ENCODE data around the gene AEBP1.
A peak's percentile ranks its signal among the peaks of the same experiment; 100 is the strongest.

Gene AEBP1

GRCh38 chr7:44066494-44067063, 37.6 kb upstream of the AEBP1 start:
- DNase-seq (ENCODE audit: low spot score), result no peak

- DNase-seq (ENCODE audit: low spot score), result no peak
Measured at GRCh38 chr7:44067064-44067951, 36.8 kb upstream of the AEBP1 start.

- no peak for DNase-seq (ENCODE audit: low spot score)
Measured at GRCh38 chr7:44068054-44068453, 36.1 kb upstream of the AEBP1 start.

- DNase-seq (ENCODE audit: low spot score), result no peak
Measured at GRCh38 chr7:44071726-44072363, 32.3 kb upstream of the AEBP1 start.

GRCh38 chr7:44072364-44073231, 31.5 kb upstream of the AEBP1 start:
- no peak for DNase-seq (ENCODE audit: low spot score)

- peak; percentile 41 for DNase-seq (ENCODE audit: low spot score)
Measured at GRCh38 chr7:44073664-44074348, 30.3 kb upstream of the AEBP1 start.

GRCh38 chr7:44074349-44074695, 29.8 kb upstream of the AEBP1 start:
- DNase-seq (ENCODE audit: low spot score), result no peak

GRCh38 chr7:44075296-44076075, 28.7 kb upstream of the AEBP1 start:
- DNase-seq (ENCODE audit: low spot score), result no peak

- DNase-seq (ENCODE audit: low spot score), result no peak
Measured at GRCh38 chr7:44076101-44076895, 27.8 kb upstream of the AEBP1 start.

- DNase-seq (ENCODE audit: low spot score), result no peak
Measured at GRCh38 chr7:44077061-44077460, 27.1 kb upstream of the AEBP1 start.

GRCh38 chr7:44077681-44078091, 26.5 kb upstream of the AEBP1 start:
- DNase-seq (ENCODE audit: low spot score), result no peak

- no peak for DNase-seq (ENCODE audit: low spot score)
Measured at GRCh38 chr7:44078521-44078920, 25.6 kb upstream of the AEBP1 start.

GRCh38 chr7:44079331-44080021, 24.7 kb upstream of the AEBP1 start:
- no peak for DNase-seq (ENCODE audit: low spot score)

- DNase-seq (ENCODE audit: low spot score), result no peak
Measured at GRCh38 chr7:44080118-44080517, 24.0 kb upstream of the AEBP1 start.

GRCh38 chr7:44080686-44081265, 23.4 kb upstream of the AEBP1 start:
- no peak for DNase-seq (ENCODE audit: low spot score)

GRCh38 chr7:44081266-44081748, 22.8 kb upstream of the AEBP1 start:
- DNase-seq (ENCODE audit: low spot score), result peak; percentile 50

GRCh38 chr7:44082541-44083207, 21.5 kb upstream of the AEBP1 start:
- DNase-seq (ENCODE audit: low spot score), result peak; percentile 99

GRCh38 chr7:44083796-44084195, 20.3 kb upstream of the AEBP1 start:
- no peak for DNase-seq (ENCODE audit: low spot score)
